ENCODE results near the gene TTLL4. TPM values are rescaled to one million over a fixed set of nuclear protein-coding genes. Genes with fewer than 3 reads are reported as not detected.

TTLL4 gene
- total RNA-seq, 1 experiment from 2014 or later, result 8.0 TPM

DNA sequence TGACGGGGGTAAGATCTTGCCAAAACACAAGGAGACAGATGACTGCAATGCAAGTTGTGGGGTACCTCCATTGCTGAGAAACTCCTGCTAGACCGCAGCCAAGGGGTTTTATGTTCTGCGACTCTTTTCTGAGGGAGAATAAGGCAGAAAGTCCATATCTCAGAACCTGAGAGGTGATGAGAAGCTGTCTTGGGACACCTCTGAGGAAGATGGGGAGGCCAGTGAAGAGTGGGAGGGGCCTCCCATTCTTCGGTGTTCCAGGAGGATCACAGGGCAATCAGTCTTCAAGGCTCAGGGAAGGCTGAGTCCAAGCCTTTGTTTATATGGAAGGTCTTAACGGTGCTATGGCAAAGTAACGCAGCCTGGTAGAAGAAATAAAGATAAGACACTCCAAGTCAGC is 89.4 kb downstream of the TTLL4 start:
- in situ Hi-C loops (cut with HindIII; ENCODE audit: low pct_unique_long_range_greater_than_20kb, low sequenced_read_pairs), result no loop called here
- DNase-seq (ENCODE audit: low read depth), result no peak

DNA sequence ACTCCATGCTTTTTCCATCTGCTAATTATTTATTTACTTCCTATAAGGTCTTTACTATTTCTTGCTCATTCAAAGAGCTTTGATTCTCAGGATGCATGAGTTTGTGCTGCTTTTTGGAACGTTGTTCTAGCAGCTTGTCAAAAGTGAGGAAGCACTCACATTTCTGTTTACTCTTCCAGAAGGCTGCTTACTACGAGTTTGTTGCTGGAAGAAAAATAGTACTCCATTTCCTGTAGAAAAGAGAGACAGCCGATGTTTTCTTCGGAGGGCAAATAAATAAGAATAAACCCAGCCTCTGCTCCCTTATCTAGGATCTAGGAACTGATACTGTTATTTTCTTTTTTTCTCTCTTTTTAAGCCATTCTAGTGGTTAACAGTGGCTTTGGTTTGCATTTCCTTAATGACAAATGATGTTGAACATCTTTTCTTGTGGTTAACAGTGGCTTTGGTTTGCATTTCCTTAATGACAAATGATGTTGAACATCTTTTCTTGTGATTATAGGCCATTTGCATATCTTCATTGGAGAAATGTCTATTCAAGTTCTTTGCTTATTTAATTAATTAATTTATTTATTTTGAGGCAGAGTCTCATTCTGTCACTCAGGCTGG is 91.9 kb downstream of the TTLL4 start:
- in situ Hi-C loops (cut with HindIII; ENCODE audit: low pct_unique_long_range_greater_than_20kb, low sequenced_read_pairs), result no loop called here
- DNase-seq (ENCODE audit: low read depth), result no peak

DNA sequence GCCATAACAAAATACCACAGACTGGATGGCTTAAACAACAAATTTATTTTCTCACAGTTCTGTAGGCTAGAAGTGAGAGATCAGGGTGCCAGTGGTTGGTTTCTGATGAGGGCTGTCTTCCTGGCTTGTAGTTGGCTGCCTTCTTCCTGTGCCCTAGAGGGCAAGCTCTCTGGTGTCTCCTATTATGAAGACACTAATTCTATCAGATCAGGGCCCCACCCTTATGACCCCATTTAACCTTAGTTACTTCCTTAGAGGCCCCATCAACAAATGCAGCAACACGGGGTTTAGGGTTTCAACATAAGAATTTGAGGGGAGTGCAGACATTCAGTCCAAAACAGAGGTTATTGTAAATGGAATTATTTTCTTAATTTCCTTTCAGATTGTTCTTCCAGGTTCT is 94.2 kb downstream of the TTLL4 start:
- in situ Hi-C loops (cut with HindIII; ENCODE audit: low pct_unique_long_range_greater_than_20kb, low sequenced_read_pairs), result no loop called here
- DNase-seq (ENCODE audit: low read depth), result no peak

Other genes starting within 250 kb of the TTLL4 start
- 9.5 and 11.5 TPM in 2 replicates for gene USP37, start 142.5 kb upstream of the TTLL4 start, total RNA-seq (2014; rRNA removed; shearing (Covaris generic); ENCODE audit: low replicate concordance)
- 46.7 and 69.8 TPM in 2 replicates for gene CNOT9, start 142.0 kb upstream of the TTLL4 start, total RNA-seq (2014; rRNA removed; shearing (Covaris generic); ENCODE audit: low replicate concordance)
- 4.3 and 11.9 TPM in 2 replicates for gene PLCD4, start 102.9 kb upstream of the TTLL4 start, total RNA-seq (2014; rRNA removed; shearing (Covaris generic); ENCODE audit: low replicate concordance)
- gene ZNF142, start 51.2 kb upstream of the TTLL4 start, total RNA-seq (2014; rRNA removed; shearing (Covaris generic); ENCODE audit: low replicate concordance), result 1.4 and 5.4 TPM in 2 replicates
- 7.1 and 17.4 TPM in 2 replicates for gene BCS1L, start 51.2 kb upstream of the TTLL4 start, total RNA-seq (2014; rRNA removed; shearing (Covaris generic); ENCODE audit: low replicate concordance)
- gene RNF25, start 38.8 kb upstream of the TTLL4 start, total RNA-seq (2014; rRNA removed; shearing (Covaris generic); ENCODE audit: low replicate concordance), result 22.7 and 28.5 TPM in 2 replicates
- 7.3 and 9.4 TPM in 2 replicates for gene STK36, start 38.7 kb upstream of the TTLL4 start, total RNA-seq (2014; rRNA removed; shearing (Covaris generic); ENCODE audit: low replicate concordance)
- gene CYP27A1, start 71.3 kb downstream of the TTLL4 start, total RNA-seq (2014; rRNA removed; shearing (Covaris generic); ENCODE audit: low replicate concordance), result not detected in 2 replicates
- not detected in 2 replicates for gene PRKAG3, start 121.0 kb downstream of the TTLL4 start, total RNA-seq (2014; rRNA removed; shearing (Covaris generic); ENCODE audit: low replicate concordance)
- gene WNT6, start 149.0 kb downstream of the TTLL4 start, total RNA-seq (2014; rRNA removed; shearing (Covaris generic); ENCODE audit: low replicate concordance), result 1.3 and 4.4 TPM in 2 replicates
- gene WNT10A, start 170.0 kb downstream of the TTLL4 start, total RNA-seq (2014; rRNA removed; shearing (Covaris generic); ENCODE audit: low replicate concordance), result 4.5 and 6.5 TPM in 2 replicates
- gene CDK5R2, start 248.8 kb downstream of the TTLL4 start, total RNA-seq (2014; rRNA removed; shearing (Covaris generic); ENCODE audit: low replicate concordance), result 0.78 TPM in 1 of 2 replicates, not detected in the other

All from Caki2 (cell line).